Stimulated activated CD4-positive, alpha-beta T cell treated with anti-CD3 and anti-CD28 coated beads, Interleukin-1b, Interleukin-23, amount 100 ng/mL, for 4 hours (primary cell): ENCODE results near the gene VTN.

Experiments used
- DNase-seq, 2 donors: peaks; one replicate each; pipeline ENCODE4 v3.0.0-alpha.2; 2020; ENCODE audit warnings: low read depth in 2 of 2

The VTN gene

GRCh38 chr17:28320215-28321061 is 49.7 kb downstream of the VTN start:
- DNase-seq, result no peak

- DNase-seq, result no peak
Observed at GRCh38 chr17:28319598-28319935, 50.5 kb downstream of the VTN start.

GRCh38 chr17:28318759-28319597 is 51.1 kb downstream of the VTN start, which contains the start of gene TMEM97:
TSS of gene TMEM97 (plus strand) at chr17:28319200. CDS start at chr17:28319240, 40 bp downstream.
- peak; percentile 91 to 93 for DNase-seq

GRCh38 chr17:28317966-28318758 is 51.9 kb downstream of the VTN start:
- no peak for DNase-seq
